Calu3 (cell line): ENCODE data around the gene PPP1CA. TPM values are rescaled to one million over a fixed set of nuclear protein-coding genes. Genes with fewer than 3 reads are reported as not detected.

Source experiments
- BruUV-seq: library from RNA; stranded (reverse); fragments of 400-500 nt; replicated peaks from 2 replicates; lab custom pipeline; 2021; lab: Mats Ljungman, UMichigan
- CTCF ChIA-PET: fragments of 300-600 bp; sonication (Branson Sonifier 250); formaldehyde crosslinking; loops from one replicate; lab custom pipeline; 2022; ENCODE audit warnings: antibody characterized with exemption; lab: Charles Lee
- DNase-seq: peaks from one replicate; pipeline ENCODE4 v3.0.0; 2022
- H3K27ac Mint-ChIP-seq: one replicate; pipeline ENCODE4 v1.8.0; 2022; ENCODE audit warnings: mixed read lengths; ENCODE audit not compliant: unreplicated experiment
- H3K27me3 Mint-ChIP-seq: one replicate; pipeline ENCODE4 v1.8.0; 2022; ENCODE audit warnings: mixed read lengths; ENCODE audit not compliant: unreplicated experiment
- H3K36me3 Mint-ChIP-seq: one replicate; pipeline ENCODE4 v1.8.0; 2022; ENCODE audit warnings: mild to moderate bottlenecking, moderate library complexity, mixed read lengths; ENCODE audit not compliant: insufficient read depth, unreplicated experiment
- H3K4me1 Mint-ChIP-seq: one replicate; pipeline ENCODE4 v1.8.0; 2022; ENCODE audit warnings: mild to moderate bottlenecking, low read depth, mixed read lengths; ENCODE audit not compliant: unreplicated experiment
- H3K4me3 Mint-ChIP-seq: one replicate; pipeline ENCODE4 v1.8.0; 2022; ENCODE audit warnings: mild to moderate bottlenecking, low read depth, moderate library complexity, mixed read lengths; ENCODE audit not compliant: unreplicated experiment
- H3K9me3 Mint-ChIP-seq: one replicate; pipeline ENCODE4 v1.8.0; 2022; ENCODE audit warnings: low read depth, mixed read lengths; ENCODE audit not compliant: unreplicated experiment
- CTCF ChIP-seq: fragments of 200-600 bp; IDR thresholded peaks from one replicate; pipeline ENCODE4 v1.8.0; 2022; ENCODE audit warnings: antibody characterized with exemption; ENCODE audit not compliant: unreplicated experiment
- intact Hi-C: fragments of 100-400 bp; cut with micrococcal nuclease; formaldehyde crosslinking; loops from one replicate; pipeline ENCODE4 v1.10.0; 2022; ENCODE audit not compliant: unreplicated experiment
- total RNA-seq: library from RNA; stranded (reverse); gene quantifications from 2 replicates; pipeline ENCODE4 v1.2.3, GENCODE V29; 2022

Gene PPP1CA
- total RNA-seq, 1 experiment from 2014 or later = 180 TPM

GRCh38 chr11:67437809-67438157, 36.1 kb upstream of the PPP1CA start:
- TF ChIP-seq CTCF = no peak
- Mint-ChIP-seq H3K9me3 (no peaks in the 10 kb centered on the region), H3K4me3 (no peak overlapping the region), H3K36me3 (peaks cover 77% of the 10 kb centered on the region), H3K27ac (no peak overlapping the region), H3K4me1 (peaks cover 14% of the 10 kb centered on the region), H3K27me3 (no peaks in the 10 kb centered on the region)
- intact Hi-C loops = no loop called here
- BruUV-seq = no TSS peak
- DNase-seq = no peak
- CTCF ChIA-PET = no interaction called here

GRCh38 chr11:67437082-67437808, 35.6 kb upstream of the PPP1CA start, which contains the start of gene PTPRCAP:
Gene PTPRCAP, minus strand, starts transcription at chr11:67437682. Its CDS starts 63 bp downstream, at chr11:67437619.
- Mint-ChIP-seq H3K27ac (no peak within 1 kb of the TSS), H3K9me3 (no peaks in the 10 kb centered on the region), H3K4me3 (no peak within 1 kb of the TSS), H3K36me3 (peaks cover 73% of the 10 kb centered on the region), H3K27me3 (no peaks in the 10 kb centered on the region), H3K4me1 (peaks cover 14% of the 10 kb centered on the region)
- TF ChIP-seq CTCF = no peak
- intact Hi-C loops = no loop called here
- DNase-seq = no peak
- BruUV-seq = no TSS peak
- CTCF ChIA-PET = no interaction called here

- no peak overlapping the region for H3K27ac Mint-ChIP-seq
- H3K4me1 Mint-ChIP-seq = peaks cover 14% of the 10 kb centered on the region
- H3K27me3 Mint-ChIP-seq = no peaks in the 10 kb centered on the region
- CTCF ChIA-PET = interaction anchor here (0.5 kb wide), 1 partner anchor 55 kb away, joined by 3 read pairs; no protein-coding TSS in a partner anchor
- no peak for TF ChIP-seq CTCF
- BruUV-seq = no TSS peak
- intact Hi-C loops = no loop called here
- DNase-seq = no peak
- H3K9me3 Mint-ChIP-seq = no peaks in the 10 kb centered on the region
- H3K4me3 Mint-ChIP-seq = no peak overlapping the region
- peaks cover 71% of the 10 kb centered on the region for H3K36me3 Mint-ChIP-seq
Measured at GRCh38 chr11:67436459-67437081, 34.9 kb upstream of the PPP1CA start.

GRCh38 chr11:67435727-67436458, 34.2 kb upstream of the PPP1CA start:
- Mint-ChIP-seq H3K9me3 (no peaks in the 10 kb centered on the region), H3K4me1 (peaks cover 14% of the 10 kb centered on the region), H3K27ac (no peak overlapping the region), H3K4me3 (no peak overlapping the region), H3K27me3 (no peaks in the 10 kb centered on the region), H3K36me3 (peaks cover 66% of the 10 kb centered on the region)
- intact Hi-C loops = no loop called here
- no peak for DNase-seq
- TF ChIP-seq CTCF = no peak
- BruUV-seq = no TSS peak
- CTCF ChIA-PET = no interaction called here
